GM12892 (cell line): ENCODE results near the gene EXOSC1.

Experiments used
- POLR2A ChIP-seq: IDR thresholded peaks from 2 replicates; pipeline ENCODE4 v1.6.1; 2011; ENCODE audit warnings: low read depth, low read length, control low read depth
- POLR2AphosphoS5 ChIP-seq: IDR thresholded peaks from 2 replicates; pipeline ENCODE4 v1.6.1; 2011; ENCODE audit warnings: low read depth, low read length, control low read depth

- TF ChIP-seq POLR2A = no peak
- TF ChIP-seq POLR2AphosphoS5 = no peak
Observed at GRCh38 chr10:97442277-97442676, 3.5 kb downstream of the EXOSC1 start.
